GM21529 (cell line): ENCODE results near the gene ZNF28.
"Not testable (repeated sequence)": the region's sequence is repeated elsewhere in the genome, so short reads cannot be mapped to it uniquely, and the experiment has no call there.

Experiments used
- ATAC-seq: cut with Tn5 transposase; IDR thresholded peaks from one replicate; pipeline ENCODE4 v1.9.1; 2021; ENCODE audit not compliant: unreplicated experiment

The ZNF28 gene

DNA sequence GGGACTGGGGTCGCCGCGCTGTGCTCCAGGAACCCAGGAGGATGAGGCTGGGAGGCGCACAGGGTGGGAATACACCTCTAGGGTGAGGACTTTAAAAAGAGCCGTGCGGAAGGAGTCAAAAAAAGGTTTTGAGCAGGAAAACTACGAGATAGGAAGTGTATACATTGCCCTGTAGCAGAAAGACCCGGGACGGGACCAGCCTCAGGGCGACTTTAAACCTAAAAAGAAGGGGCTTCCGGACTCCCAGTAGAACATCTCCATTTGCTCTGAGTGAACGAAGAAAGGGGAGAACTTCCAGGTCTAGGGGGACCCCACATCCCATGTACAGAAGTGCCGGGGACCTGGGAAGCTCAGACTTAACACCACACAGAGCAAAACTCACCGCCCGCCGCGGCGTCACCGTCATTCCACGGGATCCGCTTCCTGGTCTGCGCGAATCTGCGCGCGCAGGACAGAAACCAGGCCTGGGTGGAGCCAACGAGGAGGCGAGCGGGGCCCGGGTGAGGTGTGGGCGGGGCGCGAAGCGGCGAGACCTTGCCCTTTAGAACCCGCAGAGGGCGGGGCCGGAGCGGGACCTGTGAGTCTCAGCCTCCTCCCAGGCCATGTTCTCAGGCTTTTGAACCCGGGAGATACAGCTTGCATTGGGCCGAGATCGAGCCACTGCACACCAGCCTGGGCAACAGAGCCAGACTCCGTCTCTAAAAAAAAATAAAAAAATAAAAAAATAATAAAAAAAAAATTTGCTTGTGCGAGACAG is at the start of gene ZNF28:
Gene ZNF28 (minus strand): TSS at position 430 of the 757 bp plus-strand sequence. CDS start 3,675 bp downstream, outside the sequence.
- ATAC-seq, result peak; percentile 95

DNA sequence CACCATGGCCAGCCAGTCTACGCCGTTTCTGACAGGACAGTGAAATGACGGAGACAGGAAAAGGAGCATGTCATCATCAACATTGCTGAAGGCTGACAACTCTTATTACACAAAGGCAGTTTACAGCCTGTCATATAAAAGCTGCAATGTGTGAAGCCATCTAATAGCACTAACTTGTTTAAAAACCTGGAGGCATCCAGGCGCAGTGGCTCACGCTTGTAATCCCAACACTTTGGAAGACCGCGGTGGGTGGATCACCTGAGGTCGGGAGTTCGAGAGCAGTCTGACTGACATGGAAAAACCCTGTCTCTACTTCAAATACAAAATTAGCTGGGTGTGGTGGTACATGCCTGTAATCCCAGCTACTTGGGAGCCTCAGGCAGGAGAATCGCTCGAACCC is 46.6 kb upstream of the ZNF28 start:
- ATAC-seq, result not testable (repeated sequence)

DNA sequence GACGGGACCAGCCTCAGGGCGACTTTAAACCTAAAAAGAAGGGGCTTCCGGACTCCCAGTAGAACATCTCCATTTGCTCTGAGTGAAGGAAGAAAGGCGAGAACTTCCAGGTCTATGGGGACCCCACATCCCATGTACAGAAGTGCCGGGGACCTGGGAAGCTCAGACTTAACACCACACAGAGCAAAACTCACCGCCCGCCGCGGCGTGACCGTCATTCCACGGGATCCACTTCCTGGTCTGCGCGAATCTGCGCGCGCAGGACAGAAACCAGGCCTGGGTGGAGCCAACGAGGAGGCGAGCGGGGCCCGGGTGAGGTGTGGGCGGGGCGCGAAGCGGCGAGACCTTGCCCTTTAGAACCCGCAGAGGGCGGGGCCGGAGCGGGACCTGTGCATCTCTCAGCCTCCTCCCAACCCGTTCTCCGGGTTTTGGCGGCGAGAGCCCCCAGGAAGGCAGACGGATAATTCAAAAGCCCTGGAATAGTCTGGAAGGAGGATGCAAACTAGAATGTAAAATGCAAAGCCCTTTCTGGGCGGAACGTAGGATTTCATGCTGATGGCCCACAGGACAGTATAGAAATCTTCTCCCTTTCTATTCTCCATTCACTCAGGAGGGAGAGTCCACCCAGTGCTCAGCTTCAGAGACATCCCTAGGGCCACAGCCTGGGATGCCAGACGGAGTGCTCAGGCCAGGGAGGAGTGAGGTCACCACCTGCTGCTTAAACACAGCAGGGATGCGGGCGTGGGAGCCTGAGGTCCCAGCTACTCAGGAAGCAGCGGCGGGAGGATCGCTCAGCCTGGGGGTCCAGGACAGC is 36.2 kb upstream of the ZNF28 start, which contains the start of gene ZNF468:
Gene ZNF468 (minus strand): TSS at position 242 of the 814 bp plus-strand sequence. CDS start 3,347 bp downstream, outside the sequence.
- peak; percentile 97 for ATAC-seq

DNA sequence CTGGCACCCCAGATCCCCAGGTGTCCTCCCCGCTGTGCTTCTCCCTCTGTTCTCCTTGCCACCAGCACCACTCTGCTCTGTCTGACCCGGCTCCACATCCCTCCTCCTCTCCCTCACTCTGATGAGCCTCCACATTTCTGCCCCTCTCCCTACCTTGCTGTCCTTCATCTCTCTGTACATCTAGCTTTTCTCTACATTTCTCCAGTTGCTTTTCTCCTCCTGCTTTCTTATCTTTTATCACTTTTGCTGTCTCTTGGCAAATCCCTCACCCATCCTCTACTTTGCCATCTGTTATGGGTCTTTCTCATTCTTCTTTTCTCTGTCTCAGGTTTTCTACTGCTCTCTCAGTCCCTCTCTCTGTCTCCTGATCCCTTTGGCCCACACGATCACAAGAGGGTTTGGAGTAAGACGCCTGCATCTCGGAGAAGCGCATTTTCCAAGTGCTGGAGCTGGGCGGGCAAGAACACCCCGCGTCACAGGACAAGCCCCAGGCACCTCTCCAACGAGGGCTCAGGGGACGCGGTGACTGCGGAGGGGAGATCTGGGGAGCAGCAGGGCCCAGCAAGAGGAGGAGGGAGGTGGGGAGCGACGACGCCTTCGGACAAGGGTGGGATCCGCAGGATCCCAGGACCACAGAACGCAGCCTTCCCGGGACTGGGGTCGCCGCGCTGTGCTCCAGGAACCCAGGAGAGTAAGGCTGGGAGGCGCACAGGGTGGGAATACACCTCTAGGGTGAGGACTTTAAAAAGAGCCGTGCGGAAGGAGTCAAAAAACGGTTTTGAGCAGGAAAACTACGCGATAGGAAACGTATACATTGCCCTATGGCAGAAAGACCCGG is 35.3 kb upstream of the ZNF28 start:
- peak; percentile 23 for ATAC-seq

DNA sequence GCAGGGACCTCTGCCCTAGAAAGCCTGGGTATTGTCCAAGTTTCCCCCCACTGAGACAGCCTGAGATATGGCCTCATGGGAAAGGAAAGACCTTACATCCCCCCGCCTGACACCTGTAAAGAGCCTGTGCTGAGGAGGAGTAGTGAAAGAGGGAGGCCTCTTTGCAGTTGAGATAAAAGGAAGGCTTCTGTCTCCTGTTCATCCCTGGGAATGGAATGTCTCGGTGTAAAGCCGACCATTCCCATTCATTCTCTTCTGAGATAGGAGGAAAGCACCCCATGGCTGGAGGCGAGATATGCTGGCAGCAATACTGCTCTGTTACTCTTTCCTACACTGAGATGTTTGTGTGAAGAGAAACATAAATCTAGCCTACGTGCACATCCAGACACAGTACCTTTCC is 25.9 kb upstream of the ZNF28 start:
- not testable (repeated sequence) for ATAC-seq

DNA sequence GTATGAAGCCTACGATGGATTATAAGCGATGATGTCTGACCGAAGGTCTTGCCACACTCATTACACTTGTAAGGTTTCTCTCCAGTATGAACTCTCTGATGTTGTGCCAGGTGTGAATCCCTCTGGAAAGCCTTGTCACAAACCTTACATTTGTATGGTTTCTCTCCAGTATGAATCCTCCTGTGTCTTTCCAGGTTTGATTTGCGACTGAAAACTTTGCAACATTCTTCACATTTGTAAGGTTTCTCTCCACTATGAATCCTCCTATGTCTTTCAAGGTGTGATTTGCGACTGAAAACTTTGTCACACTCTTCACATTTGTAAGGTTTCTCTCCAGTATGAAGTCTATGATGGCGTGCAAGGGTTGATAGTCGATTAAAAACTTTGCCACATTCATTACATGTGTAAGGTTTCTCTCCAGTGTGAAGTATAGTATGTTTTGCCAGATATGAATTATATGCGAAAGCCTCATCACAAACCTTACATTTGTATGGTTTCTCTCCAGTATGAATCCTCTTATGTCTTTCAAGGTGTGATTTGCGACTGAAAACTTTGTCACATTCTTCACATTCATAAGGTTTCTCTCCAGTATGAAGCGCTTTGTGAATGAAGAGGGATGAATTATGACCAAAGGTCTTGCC is 19.5 kb upstream of the ZNF28 start:
- not testable (repeated sequence) for ATAC-seq

DNA sequence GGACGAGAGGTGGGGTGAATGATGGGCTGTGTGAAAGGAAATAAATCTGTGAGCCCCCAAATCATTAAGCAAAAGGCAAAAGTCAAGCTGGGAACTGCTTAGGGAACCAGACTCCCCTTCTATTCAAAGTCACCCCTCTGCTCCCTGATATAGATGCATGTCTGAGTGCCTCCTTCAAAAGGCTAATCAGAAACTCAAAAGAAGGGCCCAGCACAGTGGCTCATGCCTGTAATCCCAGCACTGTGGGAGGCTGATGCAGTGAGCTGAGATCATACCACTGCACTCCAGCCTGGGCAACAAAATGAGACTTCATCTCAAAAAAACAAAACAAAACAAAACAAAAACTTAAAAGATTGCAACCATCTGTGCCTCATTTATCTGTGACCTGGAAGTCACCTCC is 12.9 kb upstream of the ZNF28 start:
- not testable (repeated sequence) for ATAC-seq

DNA sequence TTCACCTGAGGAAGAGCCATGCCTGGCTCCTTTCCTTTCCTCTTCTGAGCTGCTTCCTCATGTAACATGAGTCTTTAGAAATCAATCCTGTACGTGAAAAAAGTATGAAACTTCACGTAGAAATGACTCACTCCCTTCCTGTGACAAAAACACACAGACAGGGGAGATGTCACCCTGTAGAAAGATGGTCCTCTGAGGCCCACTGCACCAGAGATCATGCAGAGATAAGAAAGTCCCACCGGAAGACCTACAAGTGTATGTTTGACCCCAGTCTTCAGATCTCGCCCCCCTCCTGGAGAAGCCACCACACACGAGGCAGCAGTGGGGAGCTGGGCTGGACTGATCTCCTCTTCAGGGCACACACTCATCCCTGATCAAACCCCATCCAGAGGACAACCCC is 12.1 kb upstream of the ZNF28 start:
- not testable (repeated sequence) for ATAC-seq

DNA sequence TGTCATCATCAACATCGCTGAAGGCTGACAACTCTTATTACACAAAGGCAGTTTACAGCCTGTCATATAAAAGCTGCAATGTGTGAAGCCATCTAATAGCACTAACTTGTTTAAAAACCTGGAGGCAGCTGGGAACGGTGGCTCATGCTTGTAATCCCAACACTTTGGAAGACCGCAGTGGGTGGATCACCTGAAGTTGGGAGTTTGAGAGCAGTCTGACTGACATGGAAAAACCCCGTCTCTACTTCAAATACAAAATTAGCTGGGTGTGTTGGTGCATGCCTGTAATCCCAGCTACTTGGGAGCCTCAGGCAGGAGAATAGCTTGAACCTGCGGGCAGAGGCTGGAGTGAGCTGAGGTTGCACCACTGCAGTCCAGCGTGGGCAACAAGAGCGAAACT is 8.4 kb upstream of the ZNF28 start:
- not testable (repeated sequence) for ATAC-seq

DNA sequence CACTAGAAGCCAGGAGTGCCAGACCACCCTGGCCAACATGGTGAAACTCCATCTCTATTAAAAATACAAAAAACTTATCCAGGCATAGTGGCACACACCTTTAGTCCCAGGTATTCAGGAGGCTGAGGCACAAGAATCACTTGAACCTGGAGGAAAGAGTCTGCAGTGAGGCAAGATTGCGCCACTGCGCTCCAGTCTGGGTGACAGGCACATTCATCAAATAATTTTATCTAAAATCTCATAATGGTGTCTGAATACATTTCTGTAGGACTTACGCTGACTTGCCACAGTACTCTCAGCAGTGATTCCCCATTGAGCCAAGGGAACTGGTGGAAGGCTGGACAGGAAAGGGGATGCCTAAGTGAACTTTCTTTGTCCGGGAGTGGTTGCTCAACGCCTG is 4.3 kb upstream of the ZNF28 start:
- no peak for ATAC-seq

DNA sequence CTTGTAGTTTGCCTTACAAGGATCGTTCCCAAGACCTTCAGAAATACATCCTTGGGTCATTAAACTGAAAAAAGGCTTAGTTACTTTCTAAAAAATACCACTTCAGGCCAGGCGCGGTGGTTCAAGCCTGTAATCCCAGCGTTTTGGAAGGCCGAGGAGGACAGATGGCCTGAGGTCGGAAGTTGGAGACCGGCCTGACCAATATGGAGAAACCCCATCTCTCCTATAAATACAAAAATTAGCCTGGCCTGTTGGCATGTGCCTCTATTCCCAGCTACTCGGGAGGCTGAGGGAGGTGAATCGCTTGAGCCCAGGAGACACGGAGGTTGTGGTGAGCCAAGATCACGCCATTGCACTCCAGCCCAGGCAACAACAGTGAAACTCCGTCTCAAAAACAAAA is 2.2 kb upstream of the ZNF28 start:
- no peak for ATAC-seq

DNA sequence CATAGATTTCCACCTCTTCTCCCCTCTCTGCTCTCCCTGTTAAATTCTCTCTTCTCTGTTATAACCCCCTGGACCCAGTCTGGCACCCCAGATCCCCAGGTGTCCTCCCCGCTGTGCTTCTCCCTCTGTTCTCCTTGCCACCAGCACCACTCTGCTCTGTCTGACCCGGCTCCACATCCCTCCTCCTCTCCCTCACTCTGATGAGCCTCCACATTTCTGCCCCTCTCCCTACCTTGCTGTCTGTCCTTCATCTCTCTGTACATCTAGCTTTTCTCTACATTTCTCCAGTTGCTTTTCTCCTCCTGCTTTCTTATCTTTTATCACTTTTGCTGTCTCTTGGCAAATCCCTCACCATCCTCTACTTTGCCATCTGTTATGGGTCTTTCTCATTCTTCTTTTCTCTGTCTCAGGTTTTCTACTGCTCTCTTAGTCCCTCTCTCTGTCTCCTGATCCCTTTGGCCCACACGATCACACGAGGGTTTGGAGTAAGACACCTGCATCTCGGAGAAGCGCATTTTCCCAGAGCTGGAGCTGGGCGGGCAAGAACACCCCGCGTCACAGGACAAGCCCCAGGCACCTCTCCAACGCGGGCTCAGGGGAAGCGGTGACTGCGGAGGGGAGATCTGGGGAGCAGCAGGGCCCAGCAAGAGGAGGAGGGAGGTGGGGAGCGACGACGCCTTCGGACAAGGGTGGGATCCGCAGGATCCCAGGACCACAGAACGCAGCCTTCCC is 795 bp downstream of the ZNF28 start:
- ATAC-seq, result peak; percentile 38

DNA sequence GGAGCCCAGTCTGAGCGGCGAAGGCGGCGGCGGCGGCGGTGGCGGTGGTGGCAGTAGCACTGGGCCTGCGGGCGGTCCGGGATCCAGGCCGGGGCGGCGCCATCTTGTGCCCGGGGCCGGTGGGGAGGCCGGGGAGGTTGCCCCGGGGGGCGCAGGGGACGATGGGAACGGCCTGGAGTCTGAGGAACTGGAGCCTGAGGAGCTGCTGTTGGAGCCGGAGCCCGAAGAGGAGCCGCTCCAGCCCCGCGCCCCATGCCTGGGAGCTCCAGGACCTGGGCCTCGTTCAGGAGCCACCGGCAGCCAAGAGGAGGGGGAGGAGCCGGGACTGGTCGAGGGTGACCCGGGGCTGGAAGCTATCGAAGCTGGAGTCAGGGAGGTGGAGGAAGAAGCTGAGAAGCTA is 11.6 kb downstream of the ZNF28 start:
- no peak for ATAC-seq

DNA sequence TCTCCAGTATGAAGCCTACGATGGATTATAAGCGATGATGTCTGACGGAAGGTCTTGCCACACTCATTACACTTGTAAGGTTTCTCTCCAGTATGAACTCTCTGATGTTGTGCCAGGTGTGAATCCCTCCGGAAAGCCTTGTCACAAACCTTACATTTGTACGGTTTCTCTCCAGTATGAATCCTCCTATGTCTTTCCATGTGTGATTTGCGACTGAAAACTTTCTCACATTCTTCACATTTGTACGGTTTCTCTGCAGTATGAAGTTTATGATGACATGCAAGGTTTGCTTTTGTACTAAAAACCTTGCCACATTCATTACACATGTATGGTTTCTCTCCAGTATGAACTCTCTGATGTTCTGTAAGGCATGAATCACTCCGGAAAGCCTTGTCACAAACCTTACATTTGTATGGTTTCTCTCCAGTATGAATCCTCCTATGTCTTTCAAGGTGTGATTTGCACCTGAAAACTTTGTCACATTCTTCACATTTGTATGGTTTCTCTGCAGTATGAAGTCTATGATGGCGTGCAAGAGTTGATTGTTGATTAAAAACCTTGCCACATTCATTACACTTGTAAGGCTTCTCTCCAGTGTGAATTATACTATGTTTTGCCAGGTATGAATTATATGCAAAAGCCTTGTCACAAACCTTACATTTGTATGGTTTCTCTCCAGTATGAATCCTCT is 21.3 kb downstream of the ZNF28 start:
- ATAC-seq, result not testable (repeated sequence)

DNA sequence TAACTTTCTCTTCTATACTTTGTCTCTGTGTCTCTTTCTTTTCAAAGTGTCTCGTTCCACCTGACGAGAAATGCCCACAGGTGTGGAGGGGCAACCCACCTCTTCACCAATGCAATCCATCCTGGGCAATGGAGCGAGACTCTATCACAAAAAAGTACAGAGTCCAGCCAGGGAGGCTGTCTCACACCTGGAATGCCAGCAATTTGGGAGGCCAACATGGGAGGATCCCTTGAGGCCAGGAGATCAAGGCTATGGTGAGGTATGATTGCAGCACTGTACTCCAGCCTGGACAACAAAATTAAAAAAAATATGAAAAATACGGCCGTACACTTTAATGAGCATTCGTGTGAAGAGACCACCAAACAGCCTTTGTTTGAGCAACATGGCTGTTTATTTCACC is 32.0 kb downstream of the ZNF28 start:
- no peak for ATAC-seq

DNA sequence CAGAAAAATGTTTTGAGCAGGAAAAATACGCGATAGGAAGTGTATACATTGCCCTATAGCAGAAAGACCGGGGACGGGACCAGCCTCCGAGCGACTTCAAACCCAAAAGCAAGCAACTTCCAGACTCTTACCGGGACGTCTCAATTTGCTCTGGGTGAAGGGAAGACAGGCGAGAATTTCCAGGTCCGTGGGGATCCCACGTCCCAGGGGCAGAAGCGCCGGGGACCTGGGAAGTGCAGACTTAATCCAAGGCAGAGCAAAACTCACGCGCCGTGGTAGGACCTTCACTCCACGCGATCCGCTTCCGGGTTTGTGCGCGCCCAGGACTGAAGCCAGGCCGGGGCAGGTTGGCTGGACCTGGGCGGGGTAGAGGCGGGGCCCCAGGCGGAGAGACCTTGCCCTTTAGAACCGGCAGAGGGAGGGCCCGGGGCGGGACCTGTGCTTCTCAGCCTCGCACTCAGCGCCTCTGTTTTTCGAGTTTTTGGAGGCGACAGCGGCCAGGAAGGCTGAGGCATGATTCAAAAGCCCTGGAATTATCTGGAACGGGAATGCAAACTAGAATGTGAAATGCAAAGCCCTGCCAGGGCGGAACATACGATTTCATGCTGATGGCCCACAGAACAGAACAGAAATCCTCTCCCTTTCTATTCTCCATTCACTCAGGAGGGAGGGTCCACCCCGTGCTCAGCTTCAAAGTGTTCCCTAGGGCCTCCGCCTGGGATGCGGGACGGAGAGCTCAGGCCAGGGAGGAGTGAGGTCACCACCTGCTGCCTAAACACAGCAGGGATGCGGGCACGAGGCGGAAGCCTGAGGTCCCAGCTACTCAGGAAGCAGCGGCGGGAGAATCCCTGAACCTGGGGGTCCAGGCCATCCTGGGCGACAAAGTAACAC is 34.7 kb downstream of the ZNF28 start, which contains the start of gene ZNF600:
Gene ZNF600 (minus strand): TSS at position 328 of the 891 bp plus-strand sequence. CDS start 7,903 bp downstream, outside the sequence.
- peak; percentile 93 for ATAC-seq

DNA sequence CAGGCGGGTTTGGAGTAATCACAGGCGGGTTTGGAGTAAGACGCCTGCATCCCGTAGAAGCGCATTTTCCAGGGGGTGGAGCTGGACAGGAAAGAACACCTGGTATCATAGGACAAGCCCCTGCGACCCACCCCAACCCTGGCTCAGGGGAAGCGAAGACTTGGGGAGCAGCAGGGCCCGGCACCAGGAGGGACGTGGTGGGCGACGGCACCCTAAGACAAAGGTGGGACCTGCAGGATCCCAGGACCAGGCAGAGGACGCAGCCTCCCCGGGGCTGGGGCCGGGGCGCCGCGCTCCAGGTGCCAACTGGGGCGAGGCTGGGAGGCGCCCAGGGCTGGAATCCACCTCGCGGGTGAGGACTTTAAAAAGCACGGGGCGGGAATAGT is 35.4 kb downstream of the ZNF28 start:
- peak; percentile 22 for ATAC-seq

DNA sequence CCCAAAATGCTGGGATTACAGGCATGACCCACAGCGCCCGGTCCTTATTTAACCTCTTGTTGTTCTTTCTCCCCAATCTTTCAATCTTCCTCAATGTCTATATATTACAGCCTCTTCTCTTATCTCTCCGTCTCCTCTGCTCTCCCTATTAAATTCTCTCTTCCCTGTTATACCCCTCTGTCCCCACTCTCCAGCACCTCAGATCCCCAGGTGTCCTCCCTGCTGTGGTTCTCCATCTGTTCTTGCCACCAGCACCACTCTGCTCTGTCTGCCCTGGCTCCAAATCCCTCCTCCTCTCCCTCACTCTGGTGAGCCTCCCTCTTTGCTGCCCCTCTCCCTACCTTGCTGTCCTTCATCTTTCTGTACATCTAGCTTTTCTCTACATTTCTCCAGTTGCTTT is 35.9 kb downstream of the ZNF28 start:
- ATAC-seq, result no peak
